Measurements from ENCODE around the gene SEC62.

SEC62 gene

DNA sequence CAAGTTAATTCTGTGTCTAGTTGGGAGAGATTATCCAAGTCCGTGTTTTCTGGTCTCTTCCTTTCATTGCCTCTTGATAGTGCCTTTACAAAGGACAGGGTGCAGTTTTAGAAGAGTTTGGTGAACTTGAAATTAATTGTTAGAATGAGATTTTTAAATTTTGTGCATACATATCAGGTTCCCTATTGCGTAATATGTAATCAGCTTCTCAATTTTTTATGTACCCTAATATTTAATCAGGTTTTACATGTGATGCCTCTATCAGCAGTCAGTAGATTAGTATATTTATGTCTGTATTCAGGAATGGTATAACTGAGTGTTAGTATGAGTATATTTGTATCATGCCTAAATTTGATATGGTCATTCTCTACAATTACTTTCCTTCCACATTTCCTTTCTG lies 4.9 kb downstream of the SEC62 start:
- no peak for DNase-seq (ENCODE audit: low spot score)
- TF ChIP-seq, protein P1, sequence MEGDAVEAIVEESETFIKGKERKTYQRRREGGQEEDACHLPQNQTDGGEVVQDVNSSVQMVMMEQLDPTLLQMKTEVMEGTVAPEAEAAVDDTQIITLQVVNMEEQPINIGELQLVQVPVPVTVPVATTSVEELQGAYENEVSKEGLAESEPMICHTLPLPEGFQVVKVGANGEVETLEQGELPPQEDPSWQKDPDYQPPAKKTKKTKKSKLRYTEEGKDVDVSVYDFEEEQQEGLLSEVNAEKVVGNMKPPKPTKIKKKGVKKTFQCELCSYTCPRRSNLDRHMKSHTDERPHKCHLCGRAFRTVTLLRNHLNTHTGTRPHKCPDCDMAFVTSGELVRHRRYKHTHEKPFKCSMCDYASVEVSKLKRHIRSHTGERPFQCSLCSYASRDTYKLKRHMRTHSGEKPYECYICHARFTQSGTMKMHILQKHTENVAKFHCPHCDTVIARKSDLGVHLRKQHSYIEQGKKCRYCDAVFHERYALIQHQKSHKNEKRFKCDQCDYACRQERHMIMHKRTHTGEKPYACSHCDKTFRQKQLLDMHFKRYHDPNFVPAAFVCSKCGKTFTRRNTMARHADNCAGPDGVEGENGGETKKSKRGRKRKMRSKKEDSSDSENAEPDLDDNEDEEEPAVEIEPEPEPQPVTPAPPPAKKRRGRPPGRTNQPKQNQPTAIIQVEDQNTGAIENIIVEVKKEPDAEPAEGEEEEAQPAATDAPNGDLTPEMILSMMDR (IDR thresholded peaks at IDR 0.05; ENCODE audit: borderline replicate concordance, control extremely low read depth, extremely low read depth, insufficient read depth, missing control alignments) = no peak
- in situ Hi-C loops (cut with MboI; ENCODE audit: low sequenced_read_pairs, unreplicated experiment) = no loop called here

DNA sequence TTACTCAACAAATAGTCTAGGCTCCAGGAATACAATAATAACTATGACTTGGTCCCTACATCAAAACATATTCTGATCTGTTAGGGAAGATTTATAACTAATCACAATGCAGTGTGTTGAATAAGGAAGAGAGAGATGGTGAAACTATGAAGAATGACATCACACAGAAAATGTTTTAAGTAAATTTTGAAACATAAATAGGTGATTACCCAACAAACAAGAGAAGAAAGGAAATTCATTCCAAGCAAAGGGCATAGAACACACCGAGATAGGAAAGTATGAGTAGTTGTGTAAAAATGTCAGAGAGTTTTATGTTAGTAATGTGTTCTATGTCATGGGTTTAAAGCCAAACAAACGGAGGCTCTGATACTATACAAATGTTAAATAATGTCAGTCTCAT lies 13.4 kb downstream of the SEC62 start:
- no peak for DNase-seq (ENCODE audit: low spot score)
- in situ Hi-C loops (cut with MboI; ENCODE audit: low sequenced_read_pairs, unreplicated experiment) = no loop called here
- TF ChIP-seq, protein P1 (IDR thresholded peaks at IDR 0.05; ENCODE audit: borderline replicate concordance, control extremely low read depth, extremely low read depth, insufficient read depth, missing control alignments) = no peak

DNA sequence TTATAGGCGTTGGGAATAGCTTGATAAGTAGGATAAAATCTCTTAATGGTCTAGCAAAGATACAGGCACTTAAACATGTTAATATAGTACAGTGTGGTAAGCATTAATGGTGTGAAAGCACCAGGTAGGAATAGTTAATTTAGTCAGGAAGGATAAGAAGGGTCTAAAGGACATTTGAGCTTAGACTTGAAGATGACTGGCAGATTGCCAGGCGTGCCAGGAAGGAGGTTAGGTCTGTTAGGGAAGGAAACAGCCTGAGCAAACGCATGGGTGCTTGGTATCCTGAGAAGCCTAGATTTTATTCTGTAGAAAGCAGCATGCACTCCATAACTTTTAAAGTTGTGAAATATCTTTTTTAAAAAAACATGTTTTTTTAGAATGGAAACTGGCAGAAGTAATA lies 17.7 kb downstream of the SEC62 start:
- in situ Hi-C loops (cut with MboI; ENCODE audit: low sequenced_read_pairs, unreplicated experiment) = no loop called here
- TF ChIP-seq, protein P1 (IDR thresholded peaks at IDR 0.05; ENCODE audit: borderline replicate concordance, control extremely low read depth, extremely low read depth, insufficient read depth, missing control alignments) = no peak
- no peak for DNase-seq (ENCODE audit: low spot score)

DNA sequence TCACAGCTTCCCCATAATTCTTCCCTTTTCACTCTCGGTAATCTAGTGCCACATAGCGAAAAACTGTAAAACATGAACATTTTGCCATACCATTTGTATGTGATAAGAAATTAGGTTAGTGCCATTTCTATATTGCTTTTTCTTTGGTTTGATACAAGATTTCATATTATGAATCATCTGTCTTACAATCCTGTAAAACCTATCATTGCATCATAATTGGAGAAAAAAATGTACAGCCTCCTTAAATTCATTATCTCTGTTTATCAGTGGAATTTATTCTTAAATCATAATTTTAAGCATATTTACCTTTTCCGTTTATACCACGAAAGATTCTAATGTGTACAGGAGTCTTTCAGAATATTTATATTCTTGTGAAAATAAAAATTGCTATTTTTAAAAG lies 23.8 kb downstream of the SEC62 start:
- no peak for DNase-seq (ENCODE audit: low spot score)
- TF ChIP-seq, protein P1 (IDR thresholded peaks at IDR 0.05; ENCODE audit: borderline replicate concordance, control extremely low read depth, extremely low read depth, insufficient read depth, missing control alignments) = no peak
- in situ Hi-C loops (cut with MboI; ENCODE audit: low sequenced_read_pairs, unreplicated experiment) = no loop called here

DNA sequence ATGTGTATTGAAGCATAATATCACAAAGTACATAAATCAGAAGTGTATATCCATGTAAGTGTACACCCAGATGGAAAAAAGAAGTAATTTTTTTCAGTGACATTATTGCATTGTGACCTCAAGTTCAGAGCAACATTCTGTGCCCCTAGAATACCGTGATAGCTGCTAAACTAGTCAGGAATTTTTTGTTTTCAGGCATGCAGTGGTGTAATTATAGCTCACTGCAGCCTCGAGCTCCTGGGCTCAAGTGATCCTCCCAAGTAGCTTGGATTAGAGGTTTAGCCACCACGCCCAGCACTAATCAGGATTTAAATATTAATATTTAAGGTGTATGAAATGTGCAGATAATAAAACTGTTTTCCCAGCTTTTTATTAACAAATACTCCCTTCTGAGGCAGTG lies 25.5 kb downstream of the SEC62 start:
- TF ChIP-seq, protein P1 (IDR thresholded peaks at IDR 0.05; ENCODE audit: borderline replicate concordance, control extremely low read depth, extremely low read depth, insufficient read depth, missing control alignments) = no peak
- no peak for DNase-seq (ENCODE audit: low spot score)
- in situ Hi-C loops (cut with MboI; ENCODE audit: low sequenced_read_pairs, unreplicated experiment) = no loop called here

DNA sequence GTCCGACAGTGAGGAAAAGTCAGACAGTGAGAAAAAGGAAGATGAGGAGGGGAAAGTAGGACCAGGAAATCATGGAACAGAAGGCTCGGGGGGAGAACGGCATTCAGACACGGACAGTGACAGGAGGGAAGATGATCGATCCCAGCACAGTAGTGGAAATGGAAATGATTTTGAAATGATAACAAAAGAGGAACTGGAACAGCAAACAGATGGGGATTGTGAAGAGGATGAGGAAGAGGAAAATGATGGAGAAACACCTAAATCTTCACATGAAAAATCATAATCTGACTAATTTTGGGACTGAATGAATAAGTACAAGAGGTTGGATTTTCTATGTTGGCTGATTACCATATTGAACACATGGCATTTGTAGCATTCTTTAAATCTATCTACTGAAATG lies 26.2 kb downstream of the SEC62 start:
- in situ Hi-C loops (cut with MboI; ENCODE audit: low sequenced_read_pairs, unreplicated experiment) = no loop called here
- TF ChIP-seq, protein P1 (IDR thresholded peaks at IDR 0.05; ENCODE audit: borderline replicate concordance, control extremely low read depth, extremely low read depth, insufficient read depth, missing control alignments) = no peak

DNA sequence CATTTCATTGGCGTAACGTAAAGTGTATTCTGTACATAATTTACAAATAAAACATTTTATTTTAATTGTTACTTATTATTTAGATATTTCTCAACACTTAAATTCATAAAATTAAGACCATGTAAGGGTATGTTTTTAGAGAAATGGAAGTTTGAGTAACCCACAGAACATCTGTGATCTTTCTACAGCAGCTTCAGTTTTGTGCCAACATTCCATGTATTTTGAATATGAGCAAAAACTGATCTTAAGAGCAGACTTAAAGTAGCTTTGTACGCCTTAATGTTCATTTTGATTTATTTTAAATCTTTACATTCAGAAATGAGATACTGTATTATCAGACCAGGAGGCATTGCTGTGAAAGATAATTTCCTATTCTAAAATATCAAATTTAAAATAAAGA lies 27.2 kb downstream of the SEC62 start:
- in situ Hi-C loops (cut with MboI; ENCODE audit: low sequenced_read_pairs, unreplicated experiment) = no loop called here
- no peak for DNase-seq (ENCODE audit: low spot score)
- TF ChIP-seq, protein P1 (IDR thresholded peaks at IDR 0.05; ENCODE audit: borderline replicate concordance, control extremely low read depth, extremely low read depth, insufficient read depth, missing control alignments) = no peak

More for the DNA sequence above, 26.2 kb downstream of the SEC62 start:
- no peak for DNase-seq (ENCODE audit: low spot score)
